Measurements from ENCODE around the gene POTEJ.
"Not testable (repeated sequence)": the region's sequence is repeated elsewhere in the genome, so short reads cannot be mapped to it uniquely, and the experiment has no call there.

The POTEJ gene

DNA sequence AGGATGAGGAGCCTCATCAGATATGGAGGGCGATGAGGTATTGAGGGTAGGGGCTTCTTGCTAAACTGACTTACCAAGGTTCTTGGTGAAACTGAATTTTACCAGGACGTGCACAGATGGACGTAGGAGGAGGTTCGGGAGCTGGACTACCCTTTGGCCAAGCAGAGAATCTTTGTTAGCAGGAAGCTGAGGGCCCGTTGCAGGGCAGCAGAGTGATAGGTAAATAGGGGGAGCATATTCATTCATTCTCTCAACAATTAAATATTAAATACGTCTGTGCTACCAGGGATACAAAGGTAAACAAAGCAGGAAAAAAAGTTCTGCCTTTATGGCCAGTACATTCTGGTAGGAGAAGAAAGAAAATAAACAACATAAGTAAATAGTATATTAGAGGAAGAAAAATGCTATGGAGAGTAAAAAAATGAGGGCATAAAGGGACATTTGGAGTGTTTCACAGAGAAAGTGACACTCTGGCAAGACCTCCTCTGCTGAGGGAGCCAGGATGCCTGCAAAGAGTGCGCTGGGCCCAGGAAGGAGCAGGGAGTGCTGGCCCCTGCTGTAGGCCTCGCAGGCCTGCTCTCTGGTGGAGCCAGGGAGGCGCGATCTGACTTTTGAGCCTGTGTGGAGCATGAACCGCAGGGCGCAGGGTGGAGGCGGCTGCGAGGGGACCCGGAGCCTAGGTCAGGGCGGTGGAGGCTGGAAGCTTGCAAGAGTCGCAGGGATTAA is 2.8 kb upstream of the POTEJ start:
- DNase-seq = not testable (repeated sequence)

DNA sequence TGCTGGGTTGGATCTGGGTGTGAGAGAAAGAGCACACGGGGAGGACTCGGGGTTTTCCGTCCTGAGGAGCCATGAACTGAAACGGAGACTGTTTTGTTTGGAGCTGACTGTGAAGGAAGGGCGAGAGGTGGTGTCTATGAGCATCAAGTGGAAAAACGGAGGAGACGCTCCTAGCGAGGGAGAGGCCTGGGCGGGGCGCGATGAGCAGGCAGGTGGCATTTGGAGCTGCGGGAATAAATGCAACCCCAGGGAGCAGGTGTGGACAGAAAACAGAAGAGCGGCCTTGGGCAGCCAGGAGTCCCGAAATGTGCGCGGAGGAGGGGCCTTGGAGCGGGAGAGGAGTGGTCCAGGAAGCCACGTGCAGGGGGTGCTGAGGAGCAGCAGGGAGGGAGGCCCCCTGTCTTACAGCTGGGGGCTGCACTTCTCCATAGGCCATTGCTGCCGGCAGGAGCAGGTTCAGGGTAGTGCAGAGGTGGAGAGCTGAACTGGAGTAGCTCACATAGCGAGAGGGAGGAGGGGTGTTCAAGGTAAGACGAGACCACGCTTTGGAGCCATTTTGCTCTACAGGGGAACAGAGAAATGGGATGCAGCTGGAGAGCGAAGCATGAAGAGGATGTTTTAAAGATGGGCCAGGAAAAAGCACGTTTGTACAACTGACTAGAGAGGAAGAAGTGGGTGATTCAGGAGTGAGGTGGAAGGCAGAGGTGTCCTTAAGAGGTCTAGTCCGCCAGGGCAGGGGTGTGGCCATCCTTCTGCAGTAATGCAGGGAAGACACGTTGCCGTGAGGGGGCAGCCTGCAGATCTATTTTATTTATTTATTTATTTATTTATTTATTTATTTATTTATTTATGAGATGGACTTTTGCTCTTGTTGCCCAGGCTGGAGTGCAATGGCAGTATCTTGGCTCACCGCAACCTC is 2.0 kb upstream of the POTEJ start:
- not testable (repeated sequence) for DNase-seq

DNA sequence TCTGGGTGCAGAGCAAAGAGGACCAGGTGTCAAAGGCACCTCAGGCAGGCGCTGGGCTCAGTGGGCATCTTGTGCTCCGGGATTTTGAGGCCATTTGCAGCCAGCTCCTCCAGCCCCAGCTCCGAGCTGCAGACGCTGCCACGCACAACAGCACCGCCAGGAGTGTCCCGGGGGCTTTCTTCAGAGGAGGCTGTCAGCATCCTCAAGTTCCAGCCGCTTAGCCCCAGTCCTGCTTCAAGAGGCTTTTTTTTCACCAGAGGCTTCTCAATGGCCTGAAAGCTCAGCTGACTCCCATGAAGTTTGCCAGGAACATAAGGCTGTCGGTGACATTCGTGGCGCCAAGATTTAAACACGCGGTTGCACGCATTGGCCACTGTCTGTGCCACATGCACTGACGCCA is 754 bp upstream of the POTEJ start:
- DNase-seq = not testable (repeated sequence)

DNA sequence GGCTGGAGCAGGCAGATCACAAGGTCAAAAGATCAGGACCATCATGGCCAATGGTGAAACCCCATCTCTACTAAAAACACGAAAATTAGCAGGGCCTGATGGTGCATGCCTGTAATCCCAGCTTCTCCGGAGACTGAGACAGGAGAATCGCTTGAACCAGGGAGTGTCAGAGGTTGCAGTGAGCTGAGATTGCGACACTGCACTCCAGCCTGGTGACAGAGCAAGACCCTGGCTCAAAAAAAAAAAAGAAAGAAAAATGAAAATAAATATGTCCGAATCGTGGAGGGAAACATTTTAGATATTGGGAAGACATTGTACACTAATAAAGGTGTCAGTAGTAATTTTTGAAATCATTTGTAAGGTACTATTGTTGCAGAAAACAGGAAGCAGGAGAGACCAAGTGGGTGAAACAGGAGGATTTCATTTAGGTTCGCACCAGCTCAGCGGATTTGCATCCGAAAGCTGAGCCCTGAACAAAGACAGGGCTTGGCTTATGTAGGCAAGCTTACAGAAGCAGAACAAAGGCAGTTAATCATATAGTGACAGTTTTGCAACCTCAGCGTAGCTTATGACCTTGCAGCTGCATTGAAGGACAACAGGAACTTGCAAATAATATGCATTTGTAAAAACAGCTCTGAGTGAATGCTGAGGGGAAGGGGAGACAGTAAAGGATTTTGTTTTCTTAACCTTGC is 17.7 kb downstream of the POTEJ start:
- DNase-seq = not testable (repeated sequence)

DNA sequence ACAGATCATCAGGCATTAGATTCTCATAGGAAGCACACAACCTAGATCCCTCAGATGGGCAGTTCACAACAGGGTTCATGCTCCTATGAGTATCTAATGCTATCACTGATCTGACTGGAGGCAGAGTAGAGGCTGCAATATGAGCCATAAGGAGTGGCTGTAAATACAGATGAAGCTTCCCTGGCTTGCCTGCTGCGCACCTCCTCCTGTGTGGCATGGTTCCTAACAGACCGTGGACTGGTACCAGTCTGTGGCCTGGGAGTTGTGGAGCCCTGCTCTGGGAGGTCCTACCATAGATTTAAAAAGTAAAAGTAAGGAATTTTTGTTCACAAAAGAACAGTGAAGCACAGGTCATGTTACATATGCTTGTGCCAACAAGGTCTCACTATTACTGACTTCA is 27.7 kb downstream of the POTEJ start:
- DNase-seq = not testable (repeated sequence)

DNA sequence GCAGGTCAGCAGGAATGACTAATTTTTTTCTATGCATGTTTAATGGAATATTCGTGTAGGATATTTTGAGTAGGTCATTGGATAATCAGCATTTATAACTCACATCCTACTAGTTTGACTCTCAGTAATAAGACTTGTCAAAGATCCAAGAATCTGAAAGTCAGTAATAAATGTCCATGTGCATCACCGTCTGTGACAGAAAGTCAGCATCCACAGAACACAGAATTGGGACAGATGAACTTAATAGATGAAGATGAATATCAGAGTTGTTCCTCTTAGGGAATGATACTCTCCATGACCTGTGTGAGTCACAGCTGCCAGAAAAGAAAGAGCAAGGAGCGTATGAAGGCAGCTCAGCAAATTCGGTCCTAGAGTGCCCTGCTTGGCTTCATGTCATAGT is 30.4 kb downstream of the POTEJ start:
- not testable (repeated sequence) for DNase-seq

DNA sequence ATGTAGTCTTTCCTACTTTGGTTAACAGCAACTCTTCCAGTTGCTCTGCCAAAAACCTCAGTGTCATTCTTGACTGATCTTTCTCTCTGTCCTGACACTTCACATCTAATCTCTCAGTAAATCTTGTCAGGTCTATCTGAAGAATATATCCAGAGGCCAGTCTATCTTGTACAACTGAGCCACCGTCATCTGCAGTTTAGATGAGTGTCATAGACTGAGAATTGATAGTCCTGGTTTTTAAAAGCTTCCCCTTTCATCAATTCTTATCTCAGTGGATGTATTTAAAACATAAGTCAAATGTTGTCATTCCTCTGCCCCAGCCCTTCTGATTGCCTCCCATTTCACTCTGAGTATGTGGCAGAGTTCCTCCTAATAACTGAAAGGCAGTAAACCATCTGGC is 38.0 kb downstream of the POTEJ start:
- not testable (repeated sequence) for DNase-seq

DNA sequence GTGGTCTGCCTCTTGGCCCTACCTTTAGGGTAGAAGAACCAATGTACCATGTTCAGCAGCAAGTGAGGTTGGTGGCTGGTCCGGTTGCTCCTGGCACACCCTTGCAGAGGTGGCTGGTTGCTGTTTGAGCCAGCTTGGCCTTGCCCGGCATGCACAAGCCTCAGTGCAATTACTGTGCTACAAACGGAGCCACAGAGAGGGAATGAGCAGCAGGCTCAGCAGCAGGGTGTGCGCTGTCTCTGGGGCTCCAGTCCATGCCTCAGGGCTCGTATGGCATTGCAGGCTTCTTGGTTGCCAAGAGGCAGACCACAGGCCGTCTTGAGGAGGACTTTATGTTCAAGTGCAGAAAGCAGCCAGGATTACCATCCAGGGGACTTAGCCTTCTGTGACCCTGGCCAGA is 53.3 kb downstream of the POTEJ start:
- not testable (repeated sequence) for DNase-seq

DNA sequence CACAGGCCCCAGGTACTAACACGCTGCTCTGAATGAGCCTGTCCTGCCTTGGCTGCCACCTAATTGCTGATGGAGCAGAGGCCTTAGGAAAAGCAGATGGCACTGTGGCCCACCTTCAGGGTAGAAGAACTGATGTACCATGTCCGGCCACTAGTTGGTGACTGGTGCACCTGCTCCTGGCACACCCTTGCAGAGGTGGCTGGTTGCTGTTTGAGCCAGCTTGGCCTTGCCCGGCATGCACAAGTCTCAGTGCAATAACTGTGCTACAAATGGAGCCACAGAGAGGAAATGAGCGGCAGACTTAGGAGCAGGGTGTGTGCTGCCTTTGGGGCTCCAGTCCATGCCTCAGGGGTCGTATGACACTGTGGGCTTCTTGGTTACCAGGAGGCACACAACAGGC is 54.4 kb downstream of the POTEJ start:
- DNase-seq = not testable (repeated sequence)

DNA sequence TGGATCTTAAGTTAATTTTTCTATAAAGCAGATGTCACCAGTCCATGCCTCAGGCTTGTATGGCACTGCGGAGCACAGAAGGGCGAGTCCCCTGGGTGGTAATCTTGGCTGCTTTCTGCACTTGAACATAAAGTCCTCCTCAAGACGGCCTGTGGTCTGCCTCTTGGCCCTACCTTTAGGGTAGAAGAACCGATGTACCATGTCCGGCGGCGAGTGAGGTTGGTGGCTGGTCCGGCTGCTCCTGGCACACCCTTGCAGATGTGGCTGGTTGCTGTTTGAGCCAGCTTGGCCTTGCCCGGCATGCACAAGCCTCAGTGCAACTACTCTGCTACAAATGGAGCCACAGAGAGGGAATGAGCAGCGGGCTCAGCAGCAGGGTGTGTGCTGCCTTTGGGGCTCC is 56.3 kb downstream of the POTEJ start:
- DNase-seq = not testable (repeated sequence)

DNA sequence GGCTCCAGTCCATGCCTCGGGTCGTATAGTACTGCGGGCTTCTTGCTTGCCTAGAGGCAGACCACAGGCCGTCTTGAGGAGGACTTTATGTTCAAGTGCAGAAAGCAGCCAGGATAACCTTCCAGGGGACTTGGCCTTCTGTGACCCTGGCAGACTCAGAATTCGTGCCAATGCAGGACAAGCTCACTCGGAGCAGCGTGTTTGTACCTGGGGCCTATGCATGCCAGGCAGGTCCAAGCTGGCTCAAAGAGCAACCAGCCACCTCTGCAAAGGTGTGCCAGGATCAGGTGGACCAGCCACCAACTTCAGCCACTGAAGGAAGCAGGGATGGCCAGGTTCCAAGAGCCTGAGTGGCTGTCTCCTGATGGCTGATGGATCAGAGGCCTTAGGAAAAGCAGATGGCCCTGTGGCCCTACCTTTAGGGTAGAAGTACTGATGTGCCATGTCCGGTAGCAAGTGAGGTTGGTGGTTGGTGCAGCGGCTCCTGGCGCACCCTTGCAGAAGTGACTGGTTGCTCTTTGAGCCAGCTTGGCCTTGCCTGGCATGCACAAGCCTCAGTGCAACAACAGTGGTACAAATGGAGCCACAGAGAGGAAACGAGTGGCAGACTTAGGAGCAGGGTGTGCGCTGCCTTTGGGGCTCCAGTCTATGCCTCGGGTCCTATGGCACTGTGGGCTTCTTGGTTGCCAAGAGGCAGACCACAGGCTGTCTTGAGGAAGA is 58.9 kb downstream of the POTEJ start:
- DNase-seq = not testable (repeated sequence)

DNA sequence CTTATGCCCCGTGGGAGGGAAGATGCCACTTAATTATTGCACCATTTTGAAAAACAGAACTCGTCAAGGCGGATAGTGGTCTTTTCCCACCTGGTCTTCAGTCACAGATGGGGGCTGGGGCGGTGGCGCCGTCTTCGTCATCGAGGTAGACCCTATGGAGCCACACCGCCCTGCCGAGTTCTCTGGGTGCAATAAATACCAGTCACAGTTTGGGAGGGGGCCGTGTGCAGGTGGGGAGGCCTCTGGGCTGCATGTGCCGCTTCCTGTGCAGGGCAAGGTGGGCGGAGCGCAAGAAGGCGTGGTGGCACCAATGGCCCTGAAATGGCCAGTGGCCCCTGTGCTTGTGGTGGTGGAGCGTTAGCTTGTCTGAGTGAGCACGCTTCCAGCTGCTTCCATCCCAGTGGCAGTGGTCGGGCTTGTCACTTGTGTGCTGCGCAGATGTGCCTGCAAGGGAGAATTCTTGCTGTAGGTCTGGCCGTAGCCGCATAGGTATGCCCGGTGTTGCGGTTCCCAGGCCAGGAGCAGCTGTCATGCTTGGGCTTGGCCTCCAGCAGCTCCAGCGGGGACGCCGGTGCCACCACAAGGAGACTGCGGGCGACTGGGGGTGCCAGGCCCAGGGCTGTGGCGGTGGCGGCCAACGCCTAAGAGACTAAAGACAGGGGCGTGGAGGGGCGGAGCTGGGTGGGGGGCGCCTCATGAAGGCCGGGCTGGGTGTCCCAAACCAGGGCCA is 81.0 kb downstream of the POTEJ start:
- DNase-seq = not testable (repeated sequence)

DNA sequence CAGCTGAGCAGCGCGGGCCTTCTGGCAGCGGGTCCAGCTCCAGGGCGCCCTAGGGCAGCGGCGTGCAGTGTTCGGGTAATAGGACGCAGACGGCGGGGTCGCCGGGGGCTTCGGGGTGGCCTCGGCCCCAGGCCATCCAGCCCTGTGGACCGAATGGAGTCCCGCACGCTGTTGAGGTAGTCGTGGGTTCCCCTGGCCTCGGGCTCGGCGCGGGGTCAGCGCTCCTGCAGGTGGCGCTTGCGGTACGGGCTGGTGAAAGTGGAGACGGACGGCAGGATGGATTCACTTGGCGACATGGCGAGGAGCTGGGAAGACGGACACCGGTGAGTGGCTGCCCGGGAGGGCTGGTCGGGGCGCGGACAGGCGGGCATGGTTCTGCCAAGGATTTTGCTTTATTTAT is 82.2 kb downstream of the POTEJ start:
- DNase-seq = not testable (repeated sequence)

DNA sequence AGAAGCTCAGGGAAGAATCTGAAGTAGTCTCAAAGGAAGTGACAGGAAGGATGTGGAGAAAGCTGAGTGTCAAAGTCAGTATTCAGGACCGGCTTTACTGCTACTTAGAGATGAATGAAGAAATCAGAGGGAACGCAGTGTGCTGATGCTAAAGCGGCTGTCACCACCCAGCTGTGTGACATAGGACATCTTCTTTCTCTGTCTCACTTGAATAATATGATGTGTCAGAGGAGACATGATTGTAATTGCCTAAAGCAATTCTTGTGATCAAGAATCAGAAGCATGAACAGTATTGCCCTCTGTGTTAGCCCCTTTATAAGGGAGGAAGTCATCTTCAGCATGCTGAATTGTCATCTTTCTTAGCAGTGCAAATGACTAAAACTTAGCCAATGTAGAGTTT is 92.0 kb downstream of the POTEJ start:
- DNase-seq = not testable (repeated sequence)
